ENCODE data around the gene NSL1.
A peak's percentile ranks its signal among the peaks of the same experiment; 100 is the strongest.
"Not testable (repeated sequence)": the region's sequence is repeated elsewhere in the genome, so short reads cannot be mapped to it uniquely, and the experiment has no call there.

Gene NSL1

GRCh38 chr1:212711974-212712373, 79.6 kb downstream of the NSL1 start:
- H3K4me3 ChIP-seq (ENCODE audit: low read length); H3K27me3 ChIP-seq (ENCODE audit: control insufficient read depth, insufficient read depth, low read length); H3K9ac ChIP-seq (ENCODE audit: low read length); H3K36me3 ChIP-seq (ENCODE audit: control insufficient read depth, insufficient read depth, low read length); H3K27ac ChIP-seq (ENCODE audit: low read depth, low read length); H3K4me1 ChIP-seq (ENCODE audit: control insufficient read depth, insufficient read depth, low read length): not testable (repeated sequence)

GRCh38 chr1:212710566-212710965, 81.0 kb downstream of the NSL1 start:
- Histone ChIP-seq H3K4me3 (ENCODE audit: low read length) (no peak overlapping the region), H3K9ac (ENCODE audit: low read length) (no peak overlapping the region), H3K36me3 (ENCODE audit: control insufficient read depth, insufficient read depth, low read length) (no peaks in the 10 kb centered on the region), H3K27ac (ENCODE audit: low read depth, low read length) (no peak overlapping the region), H3K27me3 (ENCODE audit: control insufficient read depth, insufficient read depth, low read length) (no peaks in the 10 kb centered on the region), H3K4me1 (ENCODE audit: control insufficient read depth, insufficient read depth, low read length) (no peaks in the 10 kb centered on the region)

- Histone ChIP-seq H3K27ac (ENCODE audit: low read depth, low read length) (no peak overlapping the region), H3K4me3 (ENCODE audit: low read length) (no peak overlapping the region), H3K27me3 (ENCODE audit: control insufficient read depth, insufficient read depth, low read length) (no peaks in the 10 kb centered on the region), H3K9ac (ENCODE audit: low read length) (no peak overlapping the region), H3K4me1 (ENCODE audit: control insufficient read depth, insufficient read depth, low read length) (no peaks in the 10 kb centered on the region), H3K36me3 (ENCODE audit: control insufficient read depth, insufficient read depth, low read length) (no peaks in the 10 kb centered on the region)
Observed at GRCh38 chr1:212703991-212704564, 87.5 kb downstream of the NSL1 start.

GRCh38 chr1:212702672-212703071, 88.9 kb downstream of the NSL1 start:
- H3K9ac ChIP-seq (ENCODE audit: low read length): no peak overlapping the region
- no peak overlapping the region for H3K4me3 ChIP-seq (ENCODE audit: low read length)
- H3K4me1 ChIP-seq (ENCODE audit: control insufficient read depth, insufficient read depth, low read length): peaks cover 6% of the 10 kb centered on the region
- H3K27me3 ChIP-seq (ENCODE audit: control insufficient read depth, insufficient read depth, low read length): no peaks in the 10 kb centered on the region
- H3K36me3 ChIP-seq (ENCODE audit: control insufficient read depth, insufficient read depth, low read length): no peaks in the 10 kb centered on the region
- no peak overlapping the region for H3K27ac ChIP-seq (ENCODE audit: low read depth, low read length)

- Histone ChIP-seq H3K27ac (ENCODE audit: low read depth, low read length) (no peak overlapping the region), H3K4me3 (ENCODE audit: low read length) (no peak overlapping the region), H3K4me1 (ENCODE audit: control insufficient read depth, insufficient read depth, low read length) (peaks cover 6% of the 10 kb centered on the region), H3K27me3 (ENCODE audit: control insufficient read depth, insufficient read depth, low read length) (no peaks in the 10 kb centered on the region), H3K9ac (ENCODE audit: low read length) (no peak overlapping the region), H3K36me3 (ENCODE audit: control insufficient read depth, insufficient read depth, low read length) (no peaks in the 10 kb centered on the region)
Observed at GRCh38 chr1:212701910-212702309, 89.7 kb downstream of the NSL1 start.

- no peak overlapping the region for H3K9ac ChIP-seq (ENCODE audit: low read length)
Observed at GRCh38 chr1:212700892-212701819, 90.4 kb downstream of the NSL1 start.

GRCh38 chr1:212700223-212700891, 91.2 kb downstream of the NSL1 start:
- H3K27me3 ChIP-seq (ENCODE audit: control insufficient read depth, insufficient read depth, low read length): no peaks in the 10 kb centered on the region

More at GRCh38 chr1:212700892-212701819, 90.4 kb downstream of the NSL1 start:
- Histone ChIP-seq H3K27me3 (ENCODE audit: control insufficient read depth, insufficient read depth, low read length) (no peaks in the 10 kb centered on the region), H3K4me3 (ENCODE audit: low read length) (peak overlapping the region; percentile 67), H3K4me1 (ENCODE audit: control insufficient read depth, insufficient read depth, low read length) (peaks cover 6% of the 10 kb centered on the region), H3K36me3 (ENCODE audit: control insufficient read depth, insufficient read depth, low read length) (no peaks in the 10 kb centered on the region), H3K27ac (ENCODE audit: low read depth, low read length) (no peak overlapping the region)

GRCh38 chr1:212699625-212700222, 91.9 kb downstream of the NSL1 start, which contains the start of gene BATF3:
BATF3 (minus strand) TSS chr1:212699840; CDS start chr1:212699762, 78 bp downstream.
- Histone ChIP-seq H3K36me3 (ENCODE audit: control insufficient read depth, insufficient read depth, low read length) (no peaks in the 10 kb centered on the region), H3K4me1 (ENCODE audit: control insufficient read depth, insufficient read depth, low read length) (peaks cover 6% of the 10 kb centered on the region), H3K27me3 (ENCODE audit: control insufficient read depth, insufficient read depth, low read length) (no peaks in the 10 kb centered on the region)

More at GRCh38 chr1:212700223-212700891, 91.2 kb downstream of the NSL1 start:
- H3K4me3 ChIP-seq (ENCODE audit: low read length): peak overlapping the region; percentile 67
- H3K27ac ChIP-seq (ENCODE audit: low read depth, low read length): peak overlapping the region; percentile 23
- H3K9ac ChIP-seq (ENCODE audit: low read length): no peak overlapping the region
- H3K36me3 ChIP-seq (ENCODE audit: control insufficient read depth, insufficient read depth, low read length): no peaks in the 10 kb centered on the region
- peaks cover 6% of the 10 kb centered on the region for H3K4me1 ChIP-seq (ENCODE audit: control insufficient read depth, insufficient read depth, low read length)

GRCh38 chr1:212699104-212699624, 92.4 kb downstream of the NSL1 start:
- Histone ChIP-seq H3K27ac (ENCODE audit: low read depth, low read length) (no peak overlapping the region), H3K4me3 (ENCODE audit: low read length) (peak overlapping the region; percentile 61), H3K4me1 (ENCODE audit: control insufficient read depth, insufficient read depth, low read length) (peaks cover 6% of the 10 kb centered on the region), H3K36me3 (ENCODE audit: control insufficient read depth, insufficient read depth, low read length) (no peaks in the 10 kb centered on the region), H3K9ac (ENCODE audit: low read length) (no peak overlapping the region), H3K27me3 (ENCODE audit: control insufficient read depth, insufficient read depth, low read length) (peaks cover 2% of the 10 kb centered on the region)

More at GRCh38 chr1:212699625-212700222, 91.9 kb downstream of the NSL1 start, which contains the start of gene BATF3:
- Histone ChIP-seq H3K9ac (ENCODE audit: low read length) (no peak within 1 kb of the TSS), H3K4me3 (ENCODE audit: low read length) (peak within 1 kb of the TSS; percentile 67), H3K27ac (ENCODE audit: low read depth, low read length) (peak within 1 kb of the TSS; percentile 23)

GRCh38 chr1:212698467-212699103, 93.0 kb downstream of the NSL1 start:
- H3K4me1 ChIP-seq (ENCODE audit: control insufficient read depth, insufficient read depth, low read length): peaks cover 6% of the 10 kb centered on the region
- peak overlapping the region; percentile 61 for H3K4me3 ChIP-seq (ENCODE audit: low read length)
- no peak overlapping the region for H3K27ac ChIP-seq (ENCODE audit: low read depth, low read length)
- H3K27me3 ChIP-seq (ENCODE audit: control insufficient read depth, insufficient read depth, low read length): peaks cover 2% of the 10 kb centered on the region
- H3K36me3 ChIP-seq (ENCODE audit: control insufficient read depth, insufficient read depth, low read length): no peaks in the 10 kb centered on the region
- H3K9ac ChIP-seq (ENCODE audit: low read length): no peak overlapping the region

- H3K27me3 ChIP-seq (ENCODE audit: control insufficient read depth, insufficient read depth, low read length): peaks cover 2% of the 10 kb centered on the region
- peaks cover 6% of the 10 kb centered on the region for H3K4me1 ChIP-seq (ENCODE audit: control insufficient read depth, insufficient read depth, low read length)
- H3K4me3 ChIP-seq (ENCODE audit: low read length): no peak overlapping the region
- H3K36me3 ChIP-seq (ENCODE audit: control insufficient read depth, insufficient read depth, low read length): no peaks in the 10 kb centered on the region
- no peak overlapping the region for H3K9ac ChIP-seq (ENCODE audit: low read length)
- no peak overlapping the region for H3K27ac ChIP-seq (ENCODE audit: low read depth, low read length)
Observed at GRCh38 chr1:212696721-212697331, 94.8 kb downstream of the NSL1 start.

All from rectal smooth muscle tissue (tissue), 1 donor.